ENCODE data around the gene POLD1. TPM values are rescaled to one million over a fixed set of nuclear protein-coding genes. Genes with fewer than 3 reads are reported as not detected.

The POLD1 gene
- total and polyA plus RNA-seq, 2 of the 13 experiments (the other 11 are each of a cell fraction or from before 2014, with no cell fraction given) = 17.4 to 54.0 TPM

- TF ChIP-seq UBTF (CRISPR knock-in tag; IDR thresholded peaks at IDR 0.05) (no peak), ZNF574 (CRISPR knock-in tag; IDR thresholded peaks at IDR 0.05) (peak; percentile 95), ZNF569 (CRISPR knock-in tag; IDR thresholded peaks at IDR 0.05; ENCODE audit: borderline replicate concordance) (no peak), ZHX2 (IDR thresholded peaks at IDR 0.05; ENCODE audit: low read depth) (peak; percentile 90), ZHX2 (CRISPR knock-in tag; IDR thresholded peaks at IDR 0.05; ENCODE audit: borderline replicate concordance) (no peak), KLF16 (CRISPR knock-in tag; IDR thresholded peaks at IDR 0.05) (peak in 1 of 2 experiments; percentile 93; a peak in 2 of 4 replicates), DBP (CRISPR knock-in tag; IDR thresholded peaks at IDR 0.05; ENCODE audit: not compliant biosample characterization) (no peak), ZNF678 (CRISPR knock-in tag; IDR thresholded peaks at IDR 0.05) (no peak), TFDP1 (CRISPR knock-in tag; IDR thresholded peaks at IDR 0.05; ENCODE audit: borderline replicate concordance) (0 out of 2 replicates have a peak, but pooled peaks have one; percentile 51), GRHL1 (CRISPR knock-in tag; conservative IDR thresholded peaks at IDR 0.05) (no peak), NFIC (IDR thresholded peaks at IDR 0.05; ENCODE audit: low read length) (peak; percentile 49; the same call in 1 of the 2 replicates)
Observed at GRCh38 chr19:50376166-50377050, 7.7 kb upstream of the POLD1 start, which contains the start of gene NR1H2 (continued).

Measured in HepG2 (cell line).